NCI-H446 treated with DMSO at 0.1 percent for 48 hours (cell line): ENCODE data around the gene NAPA.

Experiments
- DNase-seq: peaks from one replicate; lab custom pipeline; 2025; lab: John Stamatoyannopoulos, UW

The NAPA gene

GRCh38 chr19:47521473-47522180 lies 6.8 kb upstream of the NAPA start:
- DNase-seq, result no peak

- DNase-seq, result no peak
These were observed 6.0 kb upstream of the NAPA start for GRCh38 chr19:47520839-47521238.

GRCh38 chr19:47520343-47520806 lies 5.5 kb upstream of the NAPA start:
- DNase-seq, result no peak

GRCh38 chr19:47518854-47519253 lies 4.0 kb upstream of the NAPA start:
- DNase-seq, result no peak

- DNase-seq, result no peak
These were observed 3.3 kb upstream of the NAPA start for GRCh38 chr19:47518139-47518538.

GRCh38 chr19:47514151-47514868 lies 553 bp downstream of the NAPA start:
- DNase-seq, result no peak

GRCh38 chr19:47512948-47513319 lies 1.9 kb downstream of the NAPA start:
- no peak for DNase-seq

- DNase-seq, result peak; percentile 36
These were observed 2.5 kb downstream of the NAPA start for GRCh38 chr19:47512183-47512947.

GRCh38 chr19:47511681-47512080 lies 3.2 kb downstream of the NAPA start:
- peak; percentile 97 for DNase-seq

- DNase-seq, result peak; percentile 78
These were observed 3.7 kb downstream of the NAPA start for GRCh38 chr19:47511128-47511517.

- DNase-seq, result no peak
These were observed 4.2 kb downstream of the NAPA start for GRCh38 chr19:47510516-47511127.

- peak; percentile 82 for DNase-seq
These were observed 4.9 kb downstream of the NAPA start for GRCh38 chr19:47509973-47510372.

- peak; percentile 33 for DNase-seq
These were observed 5.6 kb downstream of the NAPA start for GRCh38 chr19:47509170-47509847.

GRCh38 chr19:47508721-47509120 lies 6.1 kb downstream of the NAPA start:
- peak; percentile 67 for DNase-seq

GRCh38 chr19:47507924-47508553 lies 6.8 kb downstream of the NAPA start:
- peak; percentile 79 for DNase-seq

- peak; percentile 92 for DNase-seq
These were observed 7.9 kb downstream of the NAPA start for GRCh38 chr19:47507012-47507411.

GRCh38 chr19:47506459-47506858 lies 8.4 kb downstream of the NAPA start:
- no peak for DNase-seq

- DNase-seq, result no peak
These were observed 9.4 kb downstream of the NAPA start for GRCh38 chr19:47505506-47505905.

- DNase-seq, result no peak
These were observed 11.1 kb downstream of the NAPA start for GRCh38 chr19:47503826-47504150.

GRCh38 chr19:47503130-47503825 lies 11.6 kb downstream of the NAPA start:
- DNase-seq, result no peak
